HepG2 (cell line): ENCODE data around the gene PRIM2. TPM values are rescaled to one million over a fixed set of nuclear protein-coding genes. Genes with fewer than 3 reads are reported as not detected.
"Not testable (repeated sequence)": the region's sequence is repeated elsewhere in the genome, so short reads cannot be mapped to it uniquely, and the experiment has no call there.

Experiments used
- ATAC-seq: fragments of 200-7000 bp; cut with Tn5 transposase; 3 replicates; pipeline ENCODE4 v1.9.1; 2020; ENCODE audit warnings: mild to moderate bottlenecking, moderate library complexity
- BruUV-seq: library from RNA; stranded (reverse); fragments of 400-500 nt; replicated peaks from 2 replicates; lab custom pipeline; 2021; lab: Mats Ljungman, UMichigan
- CTCF ChIA-PET: fragments of 300-600 bp; formaldehyde crosslinking; extraction: SDS; loops from one replicate; lab custom pipeline; 2021; ENCODE audit warnings: low total read pairs, inconsistent platforms, low intra/inter-chr PET ratio; lab: Yijun Ruan, JAX
- POLR2A ChIA-PET: fragments of 350-600 bp; sonication (Branson Sonifier 250); formaldehyde crosslinking; loops from one replicate; lab custom pipeline; 2020; ENCODE audit warnings: antibody characterized with exemption, inconsistent platforms; lab: Yijun Ruan, JAX
- DNase-seq: peaks from one replicate; pipeline ENCODE4 v3.0.0-alpha.2; 2015; ENCODE audit warnings: low spot score
- FAIRE-seq: peaks from 3 replicates; lab custom pipeline; 2011; peaks lifted over from hg19 to GRCh38; lab: Jason Lieb, UNC
- H2AFZ ChIP-seq: one replicate; pipeline ENCODE4 v1.6.1; 2011; ENCODE audit warnings: low read length, inconsistent platforms
- H3K27ac ChIP-seq: fragments of 300-600 bp; 3 replicates; pipeline ENCODE4 v1.8.0; 2011; ENCODE audit warnings: mixed run types, mild to moderate bottlenecking, mixed read lengths, low read length, inconsistent platforms; ENCODE audit not compliant: insufficient read depth; ENCODE audit errors: extremely low read length
- H3K27me3 ChIP-seq, 2 experiments: fragments of 200-600 bp in 1 of 2; 2 replicates in 1 of 2; 3 replicates in 1 of 2; pipeline versions ENCODE4 v1.6.0 to v1.8.0; 2011; ENCODE audit warnings: low read length in 2 of 2, mild to moderate bottlenecking in 2 of 2, moderate library complexity in 2 of 2, inconsistent platforms in 1 of 2; ENCODE audit not compliant: insufficient read depth in 2 of 2, control insufficient read depth in 1 of 2
- H3K36me3 ChIP-seq, 2 experiments: fragments of 200-600 bp in 1 of 2; replicated peaks in 1 of 2; 2 replicates in 1 of 2; 3 replicates in 1 of 2; pipeline versions ENCODE4 v1.5.1 to v1.8.0; 2011; ENCODE audit warnings: low read length in 2 of 2, inconsistent platforms in 1 of 2; ENCODE audit not compliant: insufficient read depth in 2 of 2, control insufficient read depth in 1 of 2
- H3K4me1 ChIP-seq: 2 replicates; pipeline ENCODE4 v1.5.1; 2012; ENCODE audit warnings: low read length, inconsistent platforms; ENCODE audit not compliant: insufficient read depth
- H3K4me2 ChIP-seq: 2 replicates; pipeline ENCODE4 v1.6.0; 2011; ENCODE audit warnings: low read depth, low read length, inconsistent platforms
- H3K4me3 ChIP-seq, 3 experiments: fragments of 200-600 bp in 1 of 3; sonication (generic), shearing (Covaris generic) in 1 of 3; replicated peaks in 1 of 3; 2 replicates each; pipeline ENCODE4 v1.5.1; 2011 to 2016; ENCODE audit warnings: low read length in 3 of 3, inconsistent platforms in 2 of 3, low read depth in 2 of 3, mild to moderate bottlenecking in 2 of 3, control low read depth in 1 of 3, mixed read lengths in 1 of 3; ENCODE audit not compliant: insufficient read depth in 1 of 3
- H3K79me2 ChIP-seq: one replicate; pipeline ENCODE4 v1.6.1; 2011; ENCODE audit warnings: low read length, inconsistent platforms; ENCODE audit not compliant: insufficient read depth
- H3K9ac ChIP-seq: 2 replicates; pipeline ENCODE4 v1.6.0; 2011; ENCODE audit warnings: mild to moderate bottlenecking, low read depth, low read length, inconsistent platforms; ENCODE audit not compliant: insufficient read depth
- H3K9me3 ChIP-seq: 2 replicates; pipeline ENCODE4 v1.5.1; 2012; ENCODE audit warnings: mild to moderate bottlenecking, low read length
- H4K20me1 ChIP-seq: 2 replicates; pipeline ENCODE4 v1.6.0; 2011; ENCODE audit warnings: inconsistent platforms, mild to moderate bottlenecking, low read length, moderate library complexity; ENCODE audit not compliant: insufficient read depth
- BCL6 ChIP-seq: IDR thresholded peaks from 2 replicates; pipeline ENCODE4 v1.6.1; 2016; ENCODE audit warnings: missing genetic modification reagents, missing compliant biosample characterization
- FOXK2 ChIP-seq: fragments of 450-650 bp; IDR thresholded peaks from 2 replicates; pipeline ENCODE4 v1.6.1; 2016
- FOXP1 ChIP-seq, 2 experiments: fragments of 450-650 bp in 1 of 2; IDR thresholded peaks; 2 replicates each; pipeline ENCODE4 v1.6.1; 2017 to 2018; ENCODE audit warnings: antibody characterized with exemption in 1 of 2
- RARA ChIP-seq: IDR thresholded peaks from 2 replicates; pipeline ENCODE4 v1.6.1; 2016; ENCODE audit warnings: missing genetic modification reagents, missing compliant biosample characterization
- WGBS: methylation state at CpG from one replicate; pipeline ENCODE4 v1.1.6; 2017; ENCODE audit warnings: low lambda C conversion rate; 5-methylcytosine and 5-hydroxymethylcytosine counted together
- in situ Hi-C: cut with HindIII; loops from 2 replicates; pipeline ENCODE4 v1.10.0; 2017; ENCODE audit warnings: low pct_unique_long_range_greater_than_20kb; ENCODE audit not compliant: extremely low pct_ligation_motif_present
- intact Hi-C: fragments of 100-400 bp; cut with micrococcal nuclease; formaldehyde crosslinking; loops from one replicate; pipeline ENCODE4 v1.10.0; 2022; ENCODE audit not compliant: unreplicated experiment
- polyA plus RNA-seq, 8 experiments: library from polyadenylated mRNA; depleted of rRNA in 3 of 8; stranded (reverse) in 7 of 8; unstranded in 1 of 8; fragments of >200 nt; fragmentation: Illumina TruSeq in 4 of 8; extraction: Trizol in 4 of 8; gene quantifications; 2 replicates each; pipeline versions ENCODE4 v1.2.1 to v1.2.3, GENCODE V29; 2011 to 2016; ENCODE audit warnings: low read depth in 4 of 8, missing spikeins in 1 of 8, mixed read lengths in 1 of 8; ENCODE audit not compliant: insufficient read depth in 1 of 8
- total RNA-seq, 5 experiments: library from RNA; depleted of rRNA; stranded (reverse); fragments of >200 nt; fragmentation: Illumina TruSeq; extraction: Trizol; gene quantifications; 2 replicates each; pipeline ENCODE4 v1.2.3, GENCODE V29; 2016; ENCODE audit warnings: low read depth in 1 of 5
- TF ChIP-seq, protein P1 (sequence below): sonication (generic); formaldehyde crosslinking; IDR thresholded peaks from 2 replicates; pipeline ENCODE4 v1.4.0; 2020; ENCODE audit warnings: missing genetic modification reagents, mild to moderate bottlenecking, borderline replicate concordance
- TF ChIP-seq, protein P2 (sequence below): sonication (generic); formaldehyde crosslinking; conservative IDR thresholded peaks from 2 replicates; pipeline ENCODE4 v1.4.0; 2020; ENCODE audit warnings: mild to moderate bottlenecking, missing genetic modification reagents, moderate library complexity

PRIM2 gene
- total and polyA plus RNA-seq, 2 of the 13 experiments (the other 11 are each of a cell fraction or from before 2014, with no cell fraction given), result 8.0 to 52.7 TPM

- TF ChIP-seq BCL6, result peak; percentile 71
- TF ChIP-seq FOXP1 (IDR thresholded peaks at IDR 0.05), result peak; percentile 29; the same call in 1 of the 2 replicates
- TF ChIP-seq FOXP1 (CRISPR knock-in tag; IDR thresholded peaks at IDR 0.05), result peak; percentile 66
- peak; percentile 36; the same call in 1 of the 2 replicates for TF ChIP-seq FOXK2
- peak; percentile 42; the same call in 1 of the 2 replicates for TF ChIP-seq RARA
- TF ChIP-seq, protein P1, sequence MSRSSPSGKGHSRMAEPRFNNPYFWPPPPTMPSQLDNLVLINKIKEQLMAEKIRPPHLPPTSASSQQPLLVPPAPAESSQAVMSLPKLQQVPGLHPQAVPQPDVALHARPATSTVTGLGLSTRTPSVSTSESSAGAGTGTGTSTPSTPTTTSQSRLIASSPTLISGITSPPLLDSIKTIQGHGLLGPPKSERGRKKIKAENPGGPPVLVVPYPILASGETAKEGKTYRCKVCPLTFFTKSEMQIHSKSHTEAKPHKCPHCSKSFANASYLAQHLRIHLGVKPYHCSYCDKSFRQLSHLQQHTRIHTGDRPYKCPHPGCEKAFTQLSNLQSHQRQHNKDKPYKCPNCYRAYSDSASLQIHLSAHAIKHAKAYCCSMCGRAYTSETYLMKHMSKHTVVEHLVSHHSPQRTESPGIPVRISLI (CRISPR knock-in tag), result 0 out of 2 replicates have a peak, but pooled peaks have one; percentile 24
- TF ChIP-seq, protein P2, sequence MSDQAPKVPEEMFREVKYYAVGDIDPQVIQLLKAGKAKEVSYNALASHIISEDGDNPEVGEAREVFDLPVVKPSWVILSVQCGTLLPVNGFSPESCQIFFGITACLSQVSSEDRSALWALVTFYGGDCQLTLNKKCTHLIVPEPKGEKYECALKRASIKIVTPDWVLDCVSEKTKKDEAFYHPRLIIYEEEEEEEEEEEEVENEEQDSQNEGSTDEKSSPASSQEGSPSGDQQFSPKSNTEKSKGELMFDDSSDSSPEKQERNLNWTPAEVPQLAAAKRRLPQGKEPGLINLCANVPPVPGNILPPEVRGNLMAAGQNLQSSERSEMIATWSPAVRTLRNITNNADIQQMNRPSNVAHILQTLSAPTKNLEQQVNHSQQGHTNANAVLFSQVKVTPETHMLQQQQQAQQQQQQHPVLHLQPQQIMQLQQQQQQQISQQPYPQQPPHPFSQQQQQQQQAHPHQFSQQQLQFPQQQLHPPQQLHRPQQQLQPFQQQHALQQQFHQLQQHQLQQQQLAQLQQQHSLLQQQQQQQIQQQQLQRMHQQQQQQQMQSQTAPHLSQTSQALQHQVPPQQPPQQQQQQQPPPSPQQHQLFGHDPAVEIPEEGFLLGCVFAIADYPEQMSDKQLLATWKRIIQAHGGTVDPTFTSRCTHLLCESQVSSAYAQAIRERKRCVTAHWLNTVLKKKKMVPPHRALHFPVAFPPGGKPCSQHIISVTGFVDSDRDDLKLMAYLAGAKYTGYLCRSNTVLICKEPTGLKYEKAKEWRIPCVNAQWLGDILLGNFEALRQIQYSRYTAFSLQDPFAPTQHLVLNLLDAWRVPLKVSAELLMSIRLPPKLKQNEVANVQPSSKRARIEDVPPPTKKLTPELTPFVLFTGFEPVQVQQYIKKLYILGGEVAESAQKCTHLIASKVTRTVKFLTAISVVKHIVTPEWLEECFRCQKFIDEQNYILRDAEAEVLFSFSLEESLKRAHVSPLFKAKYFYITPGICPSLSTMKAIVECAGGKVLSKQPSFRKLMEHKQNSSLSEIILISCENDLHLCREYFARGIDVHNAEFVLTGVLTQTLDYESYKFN (CRISPR knock-in tag), result peak; percentile 33; the same call in 1 of the 2 replicates
- in situ Hi-C loops, result loop anchor here (25.0 kb wide), 1 partner anchor 271 kb away; the partner anchor contains the start of gene KIAA1586
- H3K4me1 ChIP-seq, result peaks cover 11% of the 10 kb centered on the region
- intact Hi-C loops, H3K36me3 ChIP-seq, H3K27me3 ChIP-seq, H3K9me3 ChIP-seq, H2AFZ ChIP-seq, CTCF ChIA-PET, ATAC-seq, H4K20me1 ChIP-seq, BruUV-seq, POLR2A ChIA-PET, FAIRE-seq, H3K4me2 ChIP-seq, H3K27ac ChIP-seq, H3K4me3 ChIP-seq, H3K79me2 ChIP-seq, DNase-seq, H3K9ac ChIP-seq: not testable (repeated sequence)
- WGBS, result 6% methylated on average over 3 of the region's 3 CpGs
These were observed 8.7 kb upstream of the PRIM2 start for GRCh38 chr6:57308755-57309154.
